ENCODE measurements around the gene LHX4. TPM values are rescaled to one million over a fixed set of nuclear protein-coding genes. Genes with fewer than 3 reads are reported as not detected.

The LHX4 gene
- total and polyA plus RNA-seq, 4 donors, result 0.05 to 0.25 TPM; not detected in 2

GRCh38 chr1:180249725-180250498 lies 19.8 kb downstream of the LHX4 start:
- H3K27me3 ChIP-seq (ENCODE audit: control insufficient read depth in 1 of 2, insufficient read depth in 2 of 2, low read length in 1 of 2), result no peaks in the 10 kb centered on the region
- no peaks in the 10 kb centered on the region for H3K36me3 ChIP-seq (ENCODE audit: control insufficient read depth in 1 of 2, insufficient read depth in 2 of 2, low read length in 1 of 2)
- intact Hi-C loops (cut with DNase I), result loop anchor here in 1 of 2 donors (5.0 kb wide), 1 partner anchor 232 kb away; no protein-coding TSS in a partner anchor
- no peaks in the 10 kb centered on the region for H3K9me3 ChIP-seq (ENCODE audit: control insufficient read depth, low read length)
- peak in 1 of 2 donors; percentile 16 for DNase-seq
- no peaks in the 10 kb centered on the region for H3K4me1 ChIP-seq (ENCODE audit: control insufficient read depth in 1 of 2, insufficient read depth in 2 of 2, low read length in 2 of 2)
- no peak overlapping the region for H3K4me3 ChIP-seq (ENCODE audit: low read length in 2 of 2)
- WGBS, 2 donors, result 91% methylated on average over 13 of the region's 13 CpGs
- H3K27ac ChIP-seq (ENCODE audit: low read depth in 1 of 2, low read length in 2 of 2), result no peak overlapping the region
- no peak for ATAC-seq (ENCODE audit: low FRiP score)

- intact Hi-C loops (cut with DNase I), result loop anchor here in 1 of 2 donors (5.0 kb wide), 1 partner anchor 232 kb away; no protein-coding TSS in a partner anchor
- peak; percentile 42 to 61 for DNase-seq
- Histone ChIP-seq H3K36me3 (ENCODE audit: control insufficient read depth in 1 of 2, insufficient read depth in 2 of 2, low read length in 1 of 2) (no peaks in the 10 kb centered on the region), H3K27me3 (ENCODE audit: control insufficient read depth in 1 of 2, insufficient read depth in 2 of 2, low read length in 1 of 2) (no peaks in the 10 kb centered on the region), H3K27ac (ENCODE audit: low read depth in 1 of 2, low read length in 2 of 2) (no peak overlapping the region), H3K4me3 (ENCODE audit: low read length in 2 of 2) (no peak overlapping the region), H3K9me3 (ENCODE audit: control insufficient read depth, low read length) (no peaks in the 10 kb centered on the region), H3K4me1 (ENCODE audit: control insufficient read depth in 1 of 2, insufficient read depth in 2 of 2, low read length in 2 of 2) (no peaks in the 10 kb centered on the region)
- 94% methylated on average over 7 of the region's 7 CpGs for WGBS, 2 donors
- ATAC-seq (ENCODE audit: low FRiP score), result no peak
These were observed 20.4 kb downstream of the LHX4 start for GRCh38 chr1:180250499-180250770.

GRCh38 chr1:180250883-180251509 lies 20.9 kb downstream of the LHX4 start:
- Histone ChIP-seq H3K27ac (ENCODE audit: low read depth in 1 of 2, low read length in 2 of 2) (no peak overlapping the region), H3K9me3 (ENCODE audit: control insufficient read depth, low read length) (no peaks in the 10 kb centered on the region), H3K4me3 (ENCODE audit: low read length in 2 of 2) (no peak overlapping the region), H3K36me3 (ENCODE audit: control insufficient read depth in 1 of 2, insufficient read depth in 2 of 2, low read length in 1 of 2) (no peaks in the 10 kb centered on the region), H3K27me3 (ENCODE audit: control insufficient read depth in 1 of 2, insufficient read depth in 2 of 2, low read length in 1 of 2) (no peaks in the 10 kb centered on the region), H3K4me1 (ENCODE audit: control insufficient read depth in 1 of 2, insufficient read depth in 2 of 2, low read length in 2 of 2) (no peaks in the 10 kb centered on the region)
- intact Hi-C loops (cut with DNase I), result loop anchor here in 1 of 2 donors (5.0 kb wide), 1 partner anchor 231 kb away; no protein-coding TSS in a partner anchor
- 81 to 85% methylated on average over 16 of the region's 16 CpGs for WGBS, 2 donors
- no peak for ATAC-seq (ENCODE audit: low FRiP score)
- DNase-seq, result peak; percentile 24 to 66

- no peak overlapping the region for H3K27ac ChIP-seq (ENCODE audit: low read depth in 1 of 2, low read length in 2 of 2)
- H3K36me3 ChIP-seq (ENCODE audit: control insufficient read depth in 1 of 2, insufficient read depth in 2 of 2, low read length in 1 of 2), result no peaks in the 10 kb centered on the region
- no peak for ATAC-seq (ENCODE audit: low FRiP score)
- H3K9me3 ChIP-seq (ENCODE audit: control insufficient read depth, low read length), result no peaks in the 10 kb centered on the region
- DNase-seq, result peak; percentile 26 to 51
- WGBS, 2 donors, result 82 to 83% methylated on average over 9 of the region's 9 CpGs
- no peaks in the 10 kb centered on the region for H3K4me1 ChIP-seq (ENCODE audit: control insufficient read depth in 1 of 2, insufficient read depth in 2 of 2, low read length in 2 of 2)
- no peak overlapping the region for H3K4me3 ChIP-seq (ENCODE audit: low read length in 2 of 2)
- intact Hi-C loops (cut with DNase I), result loop anchor here (2.0 to 5.0 kb wide), 3 partner anchors 165 to 231 kb away; no protein-coding TSS in a partner anchor
- H3K27me3 ChIP-seq (ENCODE audit: control insufficient read depth in 1 of 2, insufficient read depth in 2 of 2, low read length in 1 of 2), result no peaks in the 10 kb centered on the region
These were observed 21.7 kb downstream of the LHX4 start for GRCh38 chr1:180251526-180252305.

GRCh38 chr1:180252638-180253536 lies 22.8 kb downstream of the LHX4 start:
- Histone ChIP-seq H3K4me3 (ENCODE audit: low read length in 2 of 2) (no peak overlapping the region), H3K9me3 (ENCODE audit: control insufficient read depth, low read length) (no peaks in the 10 kb centered on the region), H3K4me1 (ENCODE audit: control insufficient read depth in 1 of 2, insufficient read depth in 2 of 2, low read length in 2 of 2) (no peaks in the 10 kb centered on the region), H3K27me3 (ENCODE audit: control insufficient read depth in 1 of 2, insufficient read depth in 2 of 2, low read length in 1 of 2) (no peaks in the 10 kb centered on the region), H3K27ac (ENCODE audit: low read depth in 1 of 2, low read length in 2 of 2) (no peak overlapping the region), H3K36me3 (ENCODE audit: control insufficient read depth in 1 of 2, insufficient read depth in 2 of 2, low read length in 1 of 2) (no peaks in the 10 kb centered on the region)
- peak; percentile 87 to 88 for DNase-seq
- intact Hi-C loops (cut with DNase I), result loop anchor here (2.0 to 5.0 kb wide), 3 partner anchors 164 to 230 kb away; no protein-coding TSS in a partner anchor
- WGBS, 2 donors, result 70 to 75% methylated on average over 12 of the region's 12 CpGs
- ATAC-seq (ENCODE audit: low FRiP score), result no peak

- intact Hi-C loops (cut with DNase I), result loop anchor here (2.0 to 5.0 kb wide), 3 partner anchors 163 to 229 kb away; no protein-coding TSS in a partner anchor
- Histone ChIP-seq H3K9me3 (ENCODE audit: control insufficient read depth, low read length) (no peaks in the 10 kb centered on the region), H3K36me3 (ENCODE audit: control insufficient read depth in 1 of 2, insufficient read depth in 2 of 2, low read length in 1 of 2) (no peaks in the 10 kb centered on the region), H3K27ac (ENCODE audit: low read depth in 1 of 2, low read length in 2 of 2) (no peak overlapping the region), H3K27me3 (ENCODE audit: control insufficient read depth in 1 of 2, insufficient read depth in 2 of 2, low read length in 1 of 2) (no peaks in the 10 kb centered on the region), H3K4me3 (ENCODE audit: low read length in 2 of 2) (no peak overlapping the region), H3K4me1 (ENCODE audit: control insufficient read depth in 1 of 2, insufficient read depth in 2 of 2, low read length in 2 of 2) (no peaks in the 10 kb centered on the region)
- DNase-seq (peak in 1 of 2 donors; percentile 65), ATAC-seq (ENCODE audit: low FRiP score) (no peak)
- 70 to 72% methylated on average over 31 of the region's 31 CpGs for WGBS, 2 donors
These were observed 23.8 kb downstream of the LHX4 start for GRCh38 chr1:180253585-180254495.

DNA sequence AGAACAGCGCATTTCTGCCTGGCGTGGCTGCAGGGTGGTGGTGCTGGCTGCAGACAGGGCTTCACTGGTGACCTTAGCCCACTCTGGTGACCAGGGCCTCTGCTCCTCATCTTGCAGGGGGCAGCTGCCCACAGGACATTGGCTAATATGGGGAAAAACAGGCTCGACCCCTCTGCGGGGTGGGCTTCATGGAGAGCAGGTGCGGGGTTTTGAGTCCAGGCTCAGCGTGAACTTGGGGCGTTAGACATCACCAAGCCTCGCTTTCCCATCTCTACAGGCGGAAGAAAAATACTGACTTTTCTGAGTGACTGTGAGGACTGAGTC lies 24.4 kb downstream of the LHX4 start:
- H3K36me3 ChIP-seq (ENCODE audit: control insufficient read depth in 1 of 2, insufficient read depth in 2 of 2, low read length in 1 of 2), result no peaks in the 10 kb centered on the region
- intact Hi-C loops (cut with DNase I), result loop anchor here in 1 of 2 donors (5.0 kb wide), 1 partner anchor 228 kb away; no protein-coding TSS in a partner anchor
- WGBS, 2 donors, result 88 to 91% methylated on average over 9 of the region's 9 CpGs
- no peaks in the 10 kb centered on the region for H3K9me3 ChIP-seq (ENCODE audit: control insufficient read depth, low read length)
- no peaks in the 10 kb centered on the region for H3K27me3 ChIP-seq (ENCODE audit: control insufficient read depth in 1 of 2, insufficient read depth in 2 of 2, low read length in 1 of 2)
- no peak overlapping the region for H3K4me3 ChIP-seq (ENCODE audit: low read length in 2 of 2)
- H3K27ac ChIP-seq (ENCODE audit: low read depth in 1 of 2, low read length in 2 of 2), result no peak overlapping the region
- DNase-seq, result peak in 1 of 2 donors; percentile 59
- H3K4me1 ChIP-seq (ENCODE audit: control insufficient read depth in 1 of 2, insufficient read depth in 2 of 2, low read length in 2 of 2), result no peaks in the 10 kb centered on the region
- ATAC-seq (ENCODE audit: low FRiP score), result no peak

Data from aorta (tissue), 5 donors.